Fibroblast of the aortic adventitia (primary cell): Measurements from ENCODE around the gene ZNHIT3. TPM values are rescaled to one million over a fixed set of nuclear protein-coding genes. Genes with fewer than 3 reads are reported as not detected.

ENCODE experiments used
- DNase-seq: peaks from one replicate; pipeline ENCODE4 v3.0.0-alpha.2; 2010; ENCODE audit warnings: low read depth
- H3K4me3 ChIP-seq: 2 replicates; pipeline ENCODE4 v1.5.1; 2011; ENCODE audit warnings: low read depth, mild to moderate bottlenecking, control low read depth, low read length, moderate library complexity
- CTCF ChIP-seq: IDR thresholded peaks from 2 replicates; pipeline ENCODE4 v1.5.1; 2011; ENCODE audit warnings: mild to moderate bottlenecking, low read length, control low read depth, inconsistent platforms; ENCODE audit not compliant: insufficient read depth
- total RNA-seq: library from RNA; depleted of rRNA; stranded (reverse); fragments of >200 nt; gene quantifications from 2 replicates; pipeline ENCODE4 v1.2.3, GENCODE V29; 2012; ENCODE audit warnings: low replicate concordance

The ZNHIT3 gene
- total RNA-seq, 1 donor: 26.9 TPM

GRCh38 chr17:36485805-36486203 lies 677 bp upstream of the ZNHIT3 start:
- no peak for TF ChIP-seq CTCF
- no peak for DNase-seq
- H3K4me3 ChIP-seq: peak overlapping the region; percentile 89

- no peak for DNase-seq
- TF ChIP-seq CTCF: no peak
- no peak overlapping the region for H3K4me3 ChIP-seq
Measured at GRCh38 chr17:36493956-36494355, 7.5 kb downstream of the ZNHIT3 start.

- no peak overlapping the region for H3K4me3 ChIP-seq
- no peak for TF ChIP-seq CTCF
- DNase-seq: no peak
Measured at GRCh38 chr17:36494674-36495073, 8.2 kb downstream of the ZNHIT3 start.

GRCh38 chr17:36495076-36495578 lies 8.6 kb downstream of the ZNHIT3 start:
- DNase-seq: no peak
- H3K4me3 ChIP-seq: no peak overlapping the region
- TF ChIP-seq CTCF: no peak

GRCh38 chr17:36496018-36496789 lies 9.7 kb downstream of the ZNHIT3 start:
- no peak for DNase-seq
- TF ChIP-seq CTCF: no peak

GRCh38 chr17:36498155-36498554 lies 11.7 kb downstream of the ZNHIT3 start:
- H3K4me3 ChIP-seq: no peak overlapping the region
- DNase-seq: peak; percentile 4
- TF ChIP-seq CTCF: no peak

More at GRCh38 chr17:36496018-36496789, 9.7 kb downstream of the ZNHIT3 start:
- no peak overlapping the region for H3K4me3 ChIP-seq
